HUES48 (cell line): Measurements from ENCODE around the gene AMPD2.
A peak's percentile ranks its signal among the peaks of the same experiment; 100 is the strongest.
"Not testable (repeated sequence)": the region's sequence is repeated elsewhere in the genome, so short reads cannot be mapped to it uniquely, and the experiment has no call there.

Source experiments
- H3K27ac ChIP-seq: one replicate; pipeline ENCODE4 v1.7.0; 2013; ENCODE audit warnings: low read depth, low read length, inconsistent platforms
- H3K27me3 ChIP-seq: 2 replicates; pipeline ENCODE4 v1.6.1; 2013; ENCODE audit warnings: mild to moderate bottlenecking, low read length; ENCODE audit not compliant: control insufficient read depth, insufficient read depth
- H3K36me3 ChIP-seq: 2 replicates; pipeline ENCODE4 v1.6.1; 2013; ENCODE audit warnings: low read length; ENCODE audit not compliant: control insufficient read depth, insufficient read depth
- H3K4me1 ChIP-seq: 2 replicates; pipeline ENCODE4 v1.6.1; 2013; ENCODE audit warnings: mild to moderate bottlenecking, low read length; ENCODE audit not compliant: control insufficient read depth, insufficient read depth
- H3K4me3 ChIP-seq: 2 replicates; pipeline ENCODE4 v1.5.1; 2013; ENCODE audit warnings: mild to moderate bottlenecking, low read depth, low read length
- H3K9ac ChIP-seq: 2 replicates; pipeline ENCODE4 v1.6.1; 2013; ENCODE audit warnings: mild to moderate bottlenecking, low read depth, low read length, moderate library complexity
- H3K9me3 ChIP-seq: 2 replicates; pipeline ENCODE4 v1.6.1; 2013; ENCODE audit warnings: low read length; ENCODE audit not compliant: control insufficient read depth, insufficient read depth

AMPD2 gene

DNA sequence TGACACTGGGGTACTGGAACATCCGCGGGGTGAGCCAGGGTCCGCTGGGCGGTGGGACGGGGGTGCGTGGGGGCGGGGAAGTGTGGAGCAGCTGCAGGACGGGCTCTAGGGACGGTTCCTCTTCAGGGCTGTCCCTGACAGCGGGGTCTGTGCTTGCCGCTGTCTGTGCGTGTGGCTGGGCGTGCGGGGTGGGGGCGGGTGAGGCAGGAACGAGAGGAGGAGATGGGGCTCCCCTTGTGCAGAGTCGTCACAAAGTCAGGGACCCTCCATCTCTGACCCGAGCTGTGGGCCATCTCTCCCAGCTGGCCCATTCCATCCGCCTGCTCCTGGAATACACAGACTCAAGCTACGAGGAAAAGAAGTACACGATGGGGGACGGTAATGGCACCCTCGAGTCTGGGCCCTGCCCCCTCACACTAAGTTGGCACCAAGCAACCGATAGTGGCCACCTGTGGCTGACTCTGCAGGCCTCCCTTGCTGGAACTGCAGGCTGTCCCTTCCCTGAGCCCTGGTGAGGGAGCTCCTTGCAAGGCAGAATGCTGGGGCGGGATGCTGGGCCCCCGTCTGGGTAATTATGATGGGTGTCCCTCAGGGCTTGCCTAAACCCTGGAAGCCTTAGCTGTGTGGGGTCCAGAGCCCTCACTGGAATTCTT lies 48.6 kb downstream of the AMPD2 start:
- no peak overlapping the region for H3K9ac ChIP-seq
- peak overlapping the region; percentile 50 for H3K4me3 ChIP-seq
- H3K36me3 ChIP-seq: no peaks in the 10 kb centered on the region
- no peaks in the 10 kb centered on the region for H3K9me3 ChIP-seq
- H3K27ac ChIP-seq: no peak overlapping the region
- H3K27me3 ChIP-seq: no peaks in the 10 kb centered on the region
- peaks cover 10% of the 10 kb centered on the region for H3K4me1 ChIP-seq

DNA sequence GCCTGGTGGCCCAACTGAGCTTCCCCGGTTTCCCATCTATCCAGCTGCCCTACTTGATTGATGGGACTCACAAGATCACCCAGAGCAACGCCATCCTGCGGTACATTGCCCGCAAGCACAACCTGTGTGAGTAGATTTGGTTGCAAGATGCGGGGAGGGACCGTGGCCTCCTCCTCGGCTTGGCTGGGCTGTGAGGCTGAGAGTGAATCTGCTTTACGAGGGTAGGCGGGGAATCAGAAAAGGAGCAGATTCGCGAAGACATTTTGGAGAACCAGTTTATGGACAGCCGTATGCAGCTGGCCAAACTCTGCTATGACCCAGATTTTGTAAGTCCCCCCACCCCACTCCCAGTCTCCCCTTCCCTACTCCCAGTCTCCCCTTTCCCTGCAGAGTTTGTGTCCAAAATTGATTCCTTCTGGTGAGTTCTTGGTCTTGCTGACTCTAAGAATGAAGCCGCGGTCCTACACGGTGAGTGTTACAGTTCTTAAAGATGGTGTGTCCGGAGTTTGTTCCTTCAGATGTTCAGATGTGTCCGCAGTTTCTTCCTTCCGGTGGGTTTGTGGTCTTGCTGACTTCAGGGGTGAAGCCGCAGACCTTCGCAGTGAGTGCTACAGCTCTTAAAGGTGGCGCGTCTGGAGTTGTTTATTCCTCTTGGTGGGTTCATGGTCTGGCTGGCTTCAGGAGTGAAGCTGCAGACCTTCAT lies 49.8 kb downstream of the AMPD2 start:
- no peak overlapping the region for H3K4me3 ChIP-seq
- no peaks in the 10 kb centered on the region for H3K27me3 ChIP-seq
- H3K36me3 ChIP-seq: no peaks in the 10 kb centered on the region
- H3K27ac ChIP-seq: no peak overlapping the region
- H3K9ac ChIP-seq: no peak overlapping the region
- H3K4me1 ChIP-seq: peaks cover 10% of the 10 kb centered on the region
- H3K9me3 ChIP-seq: no peaks in the 10 kb centered on the region

DNA sequence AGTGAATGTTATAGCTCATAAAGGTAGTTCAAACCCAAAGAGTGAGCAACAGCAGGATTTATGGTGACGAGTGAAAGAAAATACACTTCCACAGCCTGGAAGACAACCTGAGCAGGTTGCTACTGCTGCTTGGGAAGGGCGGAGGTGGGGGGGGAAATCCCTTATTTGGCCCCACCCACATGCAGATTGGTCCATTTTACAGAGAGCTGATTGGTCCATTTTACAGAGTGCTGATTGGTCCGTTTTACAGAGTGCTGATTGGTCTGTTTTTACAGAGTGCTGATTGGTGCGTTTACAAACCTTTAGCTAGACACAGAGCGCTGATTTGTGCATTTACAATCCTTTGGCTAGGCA lies 50.3 kb downstream of the AMPD2 start:
- H3K27me3 ChIP-seq, H3K4me3 ChIP-seq, H3K36me3 ChIP-seq, H3K9ac ChIP-seq, H3K9me3 ChIP-seq, H3K27ac ChIP-seq, H3K4me1 ChIP-seq: not testable (repeated sequence)

DNA sequence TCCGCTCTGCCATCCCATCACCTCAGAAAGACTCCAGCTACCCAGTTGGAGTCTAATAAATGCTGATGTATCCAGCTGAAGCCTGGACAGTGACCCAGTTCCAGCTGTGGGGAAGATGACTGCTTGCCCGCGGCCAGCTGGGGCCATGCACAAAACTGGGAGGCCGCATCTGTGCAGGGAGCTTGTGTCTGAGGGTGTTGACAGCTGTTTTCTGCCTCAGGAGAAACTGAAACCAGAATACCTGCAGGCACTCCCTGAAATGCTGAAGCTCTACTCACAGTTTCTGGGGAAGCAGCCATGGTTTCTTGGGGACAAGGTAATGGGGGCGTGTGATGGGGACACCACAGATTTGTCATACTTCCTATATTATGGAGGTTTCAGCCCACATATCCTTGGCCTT lies 51.4 kb downstream of the AMPD2 start:
- Histone ChIP-seq H3K27me3 (no peaks in the 10 kb centered on the region), H3K27ac (no peak overlapping the region), H3K9ac (no peak overlapping the region), H3K36me3 (no peaks in the 10 kb centered on the region), H3K9me3 (no peaks in the 10 kb centered on the region), H3K4me1 (peaks cover 10% of the 10 kb centered on the region), H3K4me3 (no peak overlapping the region)

DNA sequence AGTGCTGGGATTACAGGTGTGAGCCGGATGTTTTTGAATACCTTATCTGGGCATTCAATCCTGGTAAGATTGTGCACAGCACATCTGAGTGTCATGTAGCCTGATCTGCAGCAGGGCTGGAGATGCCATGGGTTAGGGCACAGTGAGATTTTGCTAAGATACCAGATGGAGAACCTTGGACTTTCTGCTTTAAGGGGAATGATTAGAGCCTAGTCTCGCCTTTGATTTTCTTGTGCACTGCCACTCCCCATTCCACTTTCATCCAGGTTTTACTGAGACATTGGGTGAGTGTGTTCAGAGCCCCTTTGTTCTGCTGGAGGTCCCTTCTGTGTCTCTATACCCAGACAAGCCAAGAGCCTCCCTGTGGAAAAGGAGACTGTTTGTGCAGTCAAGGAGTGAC lies 54.2 kb downstream of the AMPD2 start:
- H3K9ac ChIP-seq, H3K27ac ChIP-seq, H3K9me3 ChIP-seq, H3K36me3 ChIP-seq, H3K4me3 ChIP-seq, H3K4me1 ChIP-seq, H3K27me3 ChIP-seq: not testable (repeated sequence)

DNA sequence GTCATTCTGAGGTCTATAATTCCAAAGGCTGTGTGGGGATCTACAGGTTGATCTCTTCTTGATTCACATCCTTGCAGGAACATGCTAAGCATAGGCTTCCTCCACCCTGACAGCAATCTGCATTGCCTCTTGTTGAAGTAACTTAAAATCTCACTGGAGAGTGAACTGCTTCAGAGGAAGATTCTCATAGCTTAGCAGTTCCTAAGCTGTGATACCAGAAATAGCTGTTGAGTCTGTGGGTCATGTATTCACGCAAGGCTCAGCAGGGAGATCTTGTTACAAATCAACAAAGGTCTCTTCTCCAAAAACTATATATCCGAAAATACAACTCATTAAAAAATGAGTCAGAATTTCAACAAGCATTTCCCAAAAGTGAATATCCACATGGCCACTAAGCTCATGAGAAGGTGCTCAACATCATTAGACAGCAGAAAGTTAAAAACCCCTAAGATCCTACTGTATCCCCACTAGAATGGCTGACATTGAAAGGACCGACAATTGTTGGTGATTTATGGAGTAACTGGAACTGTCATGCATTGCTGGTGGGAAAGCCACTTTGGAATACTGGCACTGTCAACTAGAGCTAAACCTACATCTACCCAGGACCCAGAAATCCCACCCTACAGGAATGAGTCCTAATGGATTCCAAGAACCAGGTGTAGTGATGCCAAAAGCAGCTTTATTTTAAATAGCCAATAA lies 57.2 kb downstream of the AMPD2 start:
- not testable (repeated sequence) for H3K9ac ChIP-seq, H3K27me3 ChIP-seq, H3K27ac ChIP-seq, H3K9me3 ChIP-seq, H3K4me3 ChIP-seq, H3K36me3 ChIP-seq, H3K4me1 ChIP-seq

DNA sequence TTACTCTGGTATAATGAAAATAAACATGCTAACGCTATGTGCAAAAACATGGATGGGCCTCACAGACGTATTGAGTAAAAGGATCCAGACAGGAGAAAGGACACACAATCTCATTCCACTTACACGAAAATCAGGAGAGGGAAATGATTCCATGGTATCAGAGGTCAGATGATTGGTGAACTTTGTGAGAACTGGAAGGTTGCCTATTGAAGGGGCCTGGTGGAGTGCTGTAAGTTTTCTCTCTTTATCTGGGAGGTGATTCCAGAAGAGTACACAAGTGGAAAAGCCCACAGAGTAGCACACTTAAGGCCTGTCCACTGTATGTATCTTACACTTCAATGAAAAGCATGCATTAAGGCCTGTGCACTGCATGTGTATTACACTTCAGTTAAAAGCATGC lies 57.8 kb downstream of the AMPD2 start:
- no peak overlapping the region for H3K27ac ChIP-seq
- no peak overlapping the region for H3K9ac ChIP-seq
- H3K36me3 ChIP-seq: no peaks in the 10 kb centered on the region
- H3K4me3 ChIP-seq: no peak overlapping the region
- H3K4me1 ChIP-seq: no peaks in the 10 kb centered on the region
- H3K27me3 ChIP-seq: no peaks in the 10 kb centered on the region
- no peaks in the 10 kb centered on the region for H3K9me3 ChIP-seq

DNA sequence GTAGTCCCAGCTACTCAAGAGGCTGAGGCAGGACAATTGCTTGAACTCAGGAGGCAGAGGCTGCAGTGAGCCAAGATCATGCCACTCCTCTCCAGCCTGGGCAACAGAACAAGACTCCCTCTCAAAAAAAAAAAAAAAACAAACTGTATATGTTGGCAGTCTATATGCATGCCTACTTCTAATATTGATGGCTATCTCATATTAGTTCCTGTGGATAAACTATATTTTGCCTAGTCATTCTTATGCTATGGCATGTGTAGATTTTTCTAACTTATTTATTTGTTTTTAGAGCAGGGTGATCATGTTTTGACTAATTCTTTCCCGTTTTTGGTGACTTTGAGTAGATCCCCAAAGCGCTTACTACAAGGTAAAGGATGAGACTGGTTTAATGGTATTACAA lies 59.0 kb downstream of the AMPD2 start:
- not testable (repeated sequence) for H3K36me3 ChIP-seq, H3K4me1 ChIP-seq, H3K9ac ChIP-seq, H3K27me3 ChIP-seq, H3K4me3 ChIP-seq, H3K27ac ChIP-seq, H3K9me3 ChIP-seq
